Testis (tissue), 2 donors: ENCODE results near the gene HSPA6.

Source experiments
- CTCF ChIP-seq, 3 experiments: fragments of 450-650 bp in 2 of 3; fragments of 200-600 bp in 1 of 3; sonication (generic) in 1 of 3; IDR thresholded peaks; one replicate each; pipeline ENCODE4 v1.5.1; 2016 to 2019; ENCODE audit warnings: antibody characterized with exemption in 3 of 3, mild to moderate bottlenecking in 2 of 3, moderate library complexity in 1 of 3
- POLR2A ChIP-seq: fragments of 450-650 bp; IDR thresholded peaks from one replicate; pipeline ENCODE4 v1.6.1; 2017; ENCODE audit warnings: antibody characterized with exemption, mild to moderate bottlenecking, moderate library complexity

GRCh38 chr1:161484613-161485012 lies 39.7 kb upstream of the HSPA6 start:
- TF ChIP-seq CTCF (IDR thresholded peaks at IDR 0.05) (peak in 1 of 3 experiments; percentile 18), POLR2A (no peak)
